GM18907 (cell line): ENCODE measurements around the gene TOGARAM2.

Experiments
- ATAC-seq: cut with Tn5 transposase; IDR thresholded peaks from one replicate; pipeline ENCODE4 v1.9.1; 2021; ENCODE audit warnings: mild to moderate bottlenecking, moderate library complexity; ENCODE audit not compliant: unreplicated experiment

The TOGARAM2 gene

DNA sequence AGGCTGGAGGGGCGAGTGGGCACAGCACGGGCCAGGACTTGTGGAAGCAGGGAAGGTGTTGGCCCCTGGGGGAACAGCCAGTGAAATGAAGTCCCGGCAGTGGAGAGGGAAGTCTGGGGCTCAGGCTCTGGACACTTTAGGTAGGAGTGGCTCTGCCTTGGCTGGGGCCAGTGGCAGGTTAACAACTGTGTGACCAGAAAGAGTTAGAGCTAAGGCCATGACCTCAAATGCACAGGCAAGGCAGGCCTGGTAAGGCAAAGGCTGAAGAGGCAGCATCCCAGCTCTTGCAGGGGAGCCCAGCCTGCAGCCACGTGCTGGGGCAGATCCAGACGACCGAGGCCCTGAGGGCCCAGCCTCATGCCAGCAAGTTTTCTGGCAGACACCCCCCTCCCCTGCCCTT lies 71.7 kb downstream of the TOGARAM2 start:
- ATAC-seq, result no peak

DNA sequence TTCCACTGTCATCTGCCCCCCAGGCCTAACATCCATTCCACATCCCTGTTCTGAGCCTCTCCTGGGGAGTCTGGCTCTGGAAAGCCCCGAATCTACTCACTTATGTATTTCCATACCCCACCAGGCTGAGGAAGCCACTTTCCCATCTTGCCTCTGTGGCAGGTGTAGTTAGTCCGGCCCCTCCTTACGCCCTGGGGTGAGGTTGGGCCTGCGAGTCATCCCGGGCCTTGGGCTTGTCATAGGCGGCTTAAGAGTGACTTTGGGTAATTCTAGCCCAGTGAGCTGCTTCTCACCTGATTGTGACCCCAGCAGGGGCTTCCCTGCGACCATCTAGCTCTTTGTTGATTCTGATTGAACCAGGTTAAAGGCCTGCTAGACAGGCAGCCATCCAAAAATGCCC lies 72.1 kb downstream of the TOGARAM2 start:
- no peak for ATAC-seq

DNA sequence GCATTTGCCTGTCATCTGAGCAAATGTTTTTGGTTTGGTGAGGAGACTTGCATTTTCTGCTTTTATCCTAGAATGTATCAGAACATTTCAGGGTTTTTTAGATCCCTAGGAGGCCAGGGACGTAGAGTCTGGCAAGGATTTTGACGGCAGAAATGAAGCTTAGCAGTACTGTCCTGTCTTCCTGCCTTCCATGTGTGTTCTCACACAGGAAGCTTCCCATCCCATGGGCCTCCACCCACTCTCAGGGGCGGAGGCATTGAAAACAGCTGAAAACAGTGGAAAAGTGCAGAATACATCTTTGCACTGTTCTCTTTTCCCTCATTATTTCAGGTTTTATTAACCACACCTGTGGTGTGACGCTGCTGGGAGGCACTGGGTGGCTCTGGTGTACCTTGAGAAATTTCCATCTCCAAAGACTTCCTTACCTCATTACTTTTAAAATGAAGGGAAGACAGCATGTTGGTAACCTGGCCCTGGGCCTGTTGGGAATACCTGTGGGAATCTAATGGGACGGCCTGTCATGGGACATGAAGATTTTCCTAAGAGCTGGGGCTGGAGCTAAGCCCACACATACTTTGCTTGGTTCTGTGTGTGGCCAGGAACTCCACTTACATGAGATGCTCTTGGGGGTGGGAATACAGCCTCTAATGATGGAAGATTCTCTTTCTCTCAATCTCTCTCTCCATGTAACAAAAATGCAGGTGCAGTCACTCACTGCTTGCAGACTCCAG lies 72.7 kb downstream of the TOGARAM2 start:
- no peak for ATAC-seq

DNA sequence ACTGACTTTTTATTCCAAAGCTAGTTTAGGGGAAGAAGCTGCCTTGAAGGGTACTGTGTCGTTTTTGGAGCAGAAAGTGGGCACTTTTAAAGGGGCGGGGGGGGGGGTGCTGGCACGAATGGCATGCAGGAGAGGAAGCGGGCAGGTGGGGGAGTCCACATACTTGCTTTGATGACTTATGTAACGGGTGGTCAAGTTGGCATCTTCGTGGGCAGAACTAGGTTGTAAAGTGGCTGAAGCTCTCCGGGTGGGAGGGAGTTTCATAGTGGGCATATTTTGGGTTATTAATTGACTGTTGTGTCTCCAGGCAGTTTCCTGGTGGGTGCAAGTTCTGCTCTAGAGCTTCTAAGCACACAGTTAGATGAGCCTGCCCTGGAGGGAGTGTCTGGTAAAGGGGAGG lies 73.3 kb downstream of the TOGARAM2 start:
- ATAC-seq, result no peak

DNA sequence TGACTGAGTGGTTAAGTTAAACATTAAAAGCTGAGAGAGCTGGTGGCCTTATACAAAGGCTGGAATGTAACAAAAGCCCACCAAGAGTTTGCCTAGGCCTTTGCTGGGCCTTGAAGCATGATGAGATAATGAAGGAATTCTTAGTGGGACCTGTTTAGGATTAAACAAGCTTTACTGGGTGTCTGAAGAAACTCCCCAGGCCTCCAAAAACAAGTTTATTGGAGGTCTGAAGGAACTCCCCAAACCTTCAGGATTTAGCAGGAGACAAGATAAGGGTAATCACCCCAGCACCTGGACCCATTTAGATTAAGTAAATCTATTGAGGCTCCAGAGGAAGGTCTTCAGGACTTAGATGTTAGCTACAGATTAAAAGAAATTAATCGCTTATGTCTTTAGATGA lies 74.5 kb downstream of the TOGARAM2 start:
- ATAC-seq, result no peak

DNA sequence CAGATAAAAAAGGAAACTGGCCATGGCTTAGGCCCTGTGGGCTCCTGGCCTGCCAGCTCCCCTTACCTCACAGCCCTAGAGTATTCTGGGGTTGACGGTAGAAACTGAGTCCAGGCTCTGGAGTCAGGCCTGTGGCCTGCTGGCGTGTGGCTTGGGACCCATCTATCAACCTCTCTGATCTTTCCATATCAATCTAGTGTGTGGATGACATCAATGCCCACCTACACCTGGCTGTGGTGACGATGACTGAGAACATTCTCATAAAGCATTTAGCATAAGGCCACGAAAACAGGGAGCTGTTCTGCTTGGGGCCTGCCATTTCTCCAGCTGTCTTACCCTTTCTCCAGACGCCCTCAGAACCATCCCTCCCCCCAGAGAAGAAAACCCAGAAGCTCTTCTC lies 75.4 kb downstream of the TOGARAM2 start:
- ATAC-seq, result no peak

DNA sequence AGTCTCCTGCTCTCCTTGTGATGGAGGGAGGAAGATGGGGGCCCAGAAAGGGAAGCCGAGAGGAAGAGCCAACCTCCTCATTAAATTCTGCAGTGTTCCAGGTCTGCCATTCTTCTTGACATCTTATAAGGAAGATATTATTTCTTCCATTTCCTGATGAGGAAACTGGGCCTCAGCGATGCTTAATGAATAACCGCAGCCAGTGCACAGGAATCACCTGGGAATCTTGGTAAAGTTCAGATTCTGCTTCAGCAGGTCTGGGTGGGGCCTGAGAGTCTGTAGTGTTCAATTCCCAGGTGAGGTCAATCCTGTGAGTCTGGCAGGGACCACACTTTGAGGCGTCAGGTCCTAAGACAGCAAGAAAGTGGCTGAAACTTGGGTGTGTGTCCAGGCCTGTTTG lies 75.9 kb downstream of the TOGARAM2 start:
- no peak for ATAC-seq

DNA sequence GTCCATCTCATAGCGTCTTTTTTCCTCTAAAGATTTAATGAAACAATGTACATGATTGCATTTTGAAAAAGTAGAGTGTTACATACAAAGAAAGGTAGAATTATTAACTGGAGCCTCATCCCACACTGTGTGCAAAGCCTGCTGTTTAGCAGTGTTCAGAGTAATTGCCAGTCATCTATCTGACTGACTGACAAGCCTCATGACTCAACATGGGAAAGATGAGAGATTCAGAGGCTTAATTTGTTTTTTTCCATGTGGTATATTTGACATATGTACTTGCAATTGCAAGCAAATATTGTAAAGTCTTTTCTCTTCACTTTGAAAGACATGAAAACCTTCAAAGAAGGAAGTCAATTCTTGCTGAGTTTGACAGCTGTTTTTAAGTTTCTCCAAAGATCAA lies 78.5 kb downstream of the TOGARAM2 start:
- no peak for ATAC-seq

DNA sequence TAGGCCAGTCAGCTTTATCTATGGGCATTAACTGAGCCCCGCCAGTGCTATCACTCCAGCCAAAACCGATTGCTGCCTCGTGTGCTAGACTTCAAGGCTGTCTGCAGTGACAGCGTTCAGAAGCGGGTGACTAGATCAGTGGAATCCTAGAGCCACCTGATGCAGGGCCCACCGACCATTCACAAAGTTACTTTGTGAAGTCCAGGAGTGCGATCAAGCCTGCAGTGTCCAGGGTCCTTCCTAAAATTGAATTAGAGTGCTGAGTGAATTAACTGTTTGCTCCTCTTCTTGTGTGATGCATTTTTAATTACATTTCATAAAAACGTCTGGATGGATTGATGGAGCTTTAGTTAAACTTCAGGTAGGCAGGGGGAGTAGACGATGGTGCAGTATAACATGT lies 79.3 kb downstream of the TOGARAM2 start:
- no peak for ATAC-seq

DNA sequence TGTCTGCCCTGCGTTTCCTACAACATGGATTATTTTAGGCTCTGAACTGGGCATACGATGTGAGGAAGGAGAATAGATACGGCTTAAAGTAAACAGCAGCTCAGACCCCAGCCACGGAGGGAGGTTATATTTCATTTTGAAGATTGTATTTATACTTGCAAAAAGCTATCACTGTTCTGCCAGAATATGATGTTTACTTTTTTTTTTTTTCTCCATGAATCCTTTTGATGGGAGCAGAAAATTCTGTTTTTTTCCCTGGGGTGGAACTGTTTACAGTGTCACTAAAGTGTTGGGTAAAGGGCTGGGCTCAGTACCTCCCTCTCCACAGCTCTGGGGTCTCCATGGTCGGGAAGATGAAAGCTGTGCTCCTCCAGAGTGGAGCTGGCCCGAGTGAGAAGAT lies 80.1 kb downstream of the TOGARAM2 start:
- ATAC-seq, result no peak

DNA sequence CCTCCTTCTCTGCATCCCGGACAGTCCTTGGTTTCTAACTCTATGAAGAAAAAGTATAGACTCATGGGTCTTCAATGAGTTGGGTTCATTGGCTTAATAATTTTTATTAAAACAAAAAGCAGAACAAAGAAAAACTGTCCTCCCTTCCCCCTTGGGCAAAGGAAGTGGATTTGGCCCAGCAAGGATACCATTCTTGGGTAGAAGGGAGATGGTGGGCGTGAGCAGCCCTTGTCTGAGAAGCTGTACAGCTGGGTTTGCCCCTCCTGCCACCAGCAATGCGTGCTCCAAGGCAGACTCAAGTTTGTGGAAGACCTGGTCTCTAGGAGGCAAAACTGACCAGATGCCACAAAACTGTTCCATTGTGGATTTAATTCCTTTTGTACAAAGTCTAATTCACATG lies 80.5 kb downstream of the TOGARAM2 start:
- no peak for ATAC-seq

DNA sequence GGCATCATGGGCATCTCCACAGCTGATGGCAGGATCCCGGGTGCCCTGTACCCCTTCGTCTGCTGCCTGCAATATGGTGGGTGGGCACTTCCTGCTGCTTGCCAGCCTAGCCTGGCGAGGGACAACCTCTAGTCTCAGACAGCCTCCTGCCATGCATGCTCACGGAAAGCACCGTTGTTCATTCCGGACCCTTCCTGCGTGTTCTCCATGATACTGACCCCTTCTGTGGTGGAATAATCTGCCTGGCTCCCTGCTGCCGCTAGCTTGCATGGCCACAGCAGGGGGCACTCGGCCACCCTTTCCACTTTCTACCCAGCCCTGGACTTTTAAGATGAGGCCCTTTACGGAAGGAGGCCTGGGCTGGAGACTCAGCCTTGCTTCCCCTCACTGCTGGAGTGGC lies 81.3 kb downstream of the TOGARAM2 start:
- ATAC-seq, result no peak

DNA sequence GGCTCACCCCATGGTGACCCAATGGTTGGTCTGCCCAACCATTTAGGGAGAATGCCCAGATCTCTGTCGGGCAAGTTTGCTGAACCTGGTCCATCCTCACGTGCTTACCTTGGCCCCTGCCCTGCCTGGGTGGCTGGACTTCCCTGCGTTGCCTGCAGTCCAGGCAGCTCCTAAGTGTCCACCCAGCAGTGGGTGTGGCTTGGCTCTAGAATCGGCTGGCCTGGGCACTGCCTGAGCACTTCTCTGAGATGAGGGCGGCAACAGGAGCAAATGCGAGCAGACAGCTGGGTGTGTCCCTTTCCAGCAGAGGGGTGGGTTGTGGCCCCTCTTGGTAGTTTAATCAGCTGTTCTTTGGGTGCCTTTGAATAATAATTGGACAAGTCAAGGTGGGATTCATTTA lies 82.0 kb downstream of the TOGARAM2 start:
- ATAC-seq, result no peak

DNA sequence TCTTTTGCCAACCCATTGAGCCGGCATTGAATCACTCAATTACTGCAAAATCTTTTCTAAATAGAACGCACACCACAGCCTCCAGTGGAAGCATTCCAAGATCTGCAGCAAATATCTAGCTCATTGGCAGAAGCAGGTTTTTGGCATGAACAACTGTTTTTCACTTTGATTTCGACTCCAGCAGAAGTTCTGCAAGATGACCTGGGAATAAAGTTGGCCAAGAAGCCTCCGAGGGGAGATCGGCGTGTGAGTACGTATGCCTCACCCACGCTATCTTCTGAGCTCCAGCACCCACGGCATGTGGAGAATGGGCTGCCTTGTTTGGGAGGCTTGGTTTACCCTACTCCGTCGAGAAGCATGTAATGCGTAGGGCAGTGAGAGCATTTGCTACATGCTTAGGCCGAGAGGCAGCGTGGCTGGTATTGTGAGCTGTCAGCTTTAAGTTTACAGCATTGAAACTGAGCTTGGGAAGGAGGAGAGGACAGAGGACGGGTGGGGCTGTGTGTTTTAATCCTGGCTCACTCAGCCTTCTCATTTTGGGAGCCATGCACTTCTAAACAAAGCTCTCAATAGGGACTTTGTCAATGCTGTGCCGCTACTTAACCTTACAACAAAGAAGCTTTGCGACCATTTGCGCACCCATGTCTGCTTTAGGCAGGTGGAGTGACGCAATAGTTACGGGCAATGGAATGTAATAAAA lies 82.7 kb downstream of the TOGARAM2 start:
- ATAC-seq, result no peak

DNA sequence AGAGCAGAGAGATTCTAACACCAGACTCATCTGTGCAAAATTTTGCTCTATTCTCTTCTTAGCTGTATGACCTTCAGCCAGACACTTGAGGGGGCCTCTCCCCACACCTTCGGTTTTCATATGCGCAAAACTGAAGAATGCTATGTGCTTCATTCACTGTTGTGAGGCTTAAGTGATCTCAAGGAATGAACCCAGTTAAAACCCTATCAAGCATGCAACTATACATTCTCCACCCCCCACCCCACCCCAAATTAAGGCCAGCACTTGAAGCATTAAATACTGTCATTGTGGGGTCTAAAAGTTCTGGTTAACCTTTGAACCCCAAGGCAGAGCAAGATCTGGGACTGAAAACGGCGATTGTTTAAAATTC lies 83.2 kb downstream of the TOGARAM2 start:
- ATAC-seq, result no peak

DNA sequence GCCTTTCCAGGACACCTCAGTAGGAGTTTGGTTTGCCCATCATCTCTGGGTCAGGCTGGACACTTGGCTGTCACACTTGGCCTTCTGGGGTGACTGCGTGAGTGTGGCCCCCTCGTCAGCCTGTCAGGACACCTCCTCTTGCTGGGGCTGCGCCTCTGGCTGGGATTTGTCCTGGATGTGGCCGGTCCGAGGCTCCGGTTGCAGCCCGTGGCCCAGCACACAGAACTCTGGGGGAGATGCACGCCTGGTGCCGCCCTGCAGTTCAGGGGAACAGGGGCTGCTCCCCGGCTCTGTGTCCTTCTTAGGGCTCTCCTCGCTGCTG lies 83.6 kb downstream of the TOGARAM2 start:
- ATAC-seq, result no peak

DNA sequence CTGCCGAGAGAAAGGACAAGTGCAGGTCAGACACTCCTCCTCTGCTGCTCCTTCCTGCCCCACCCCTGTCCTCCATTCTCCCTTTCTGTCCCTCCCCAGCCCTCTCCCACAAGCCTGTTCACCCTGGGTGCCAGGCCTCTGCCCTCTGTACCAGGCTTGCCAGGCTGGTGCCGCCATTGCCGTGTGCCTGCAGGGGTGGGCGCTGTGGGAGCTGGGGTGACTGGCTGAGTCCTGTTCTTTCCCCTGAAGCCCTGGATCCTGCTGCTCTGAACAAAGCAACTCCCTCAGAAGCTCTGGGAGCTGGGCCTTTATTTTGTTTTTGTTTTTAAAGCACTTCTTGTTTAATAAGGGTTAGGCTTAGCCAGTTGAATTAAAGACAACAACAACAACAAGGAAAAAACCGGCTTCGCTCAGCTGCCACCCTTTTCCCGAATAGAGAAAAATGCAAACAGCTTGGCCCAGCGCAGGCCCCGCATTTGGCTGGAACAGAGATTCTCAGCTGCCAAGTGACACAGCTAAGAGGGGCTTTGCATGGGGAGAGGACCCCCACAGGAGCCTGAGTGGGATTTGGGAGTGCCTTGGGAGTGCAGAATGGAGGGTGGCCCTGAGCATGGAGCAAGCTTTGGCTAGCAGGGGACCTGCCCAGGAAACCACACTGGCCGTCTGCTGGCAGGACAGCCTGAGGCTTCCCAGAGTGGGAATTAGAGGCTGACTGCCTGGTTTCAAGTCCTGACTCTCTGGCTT lies 84.1 kb downstream of the TOGARAM2 start:
- no peak for ATAC-seq

DNA sequence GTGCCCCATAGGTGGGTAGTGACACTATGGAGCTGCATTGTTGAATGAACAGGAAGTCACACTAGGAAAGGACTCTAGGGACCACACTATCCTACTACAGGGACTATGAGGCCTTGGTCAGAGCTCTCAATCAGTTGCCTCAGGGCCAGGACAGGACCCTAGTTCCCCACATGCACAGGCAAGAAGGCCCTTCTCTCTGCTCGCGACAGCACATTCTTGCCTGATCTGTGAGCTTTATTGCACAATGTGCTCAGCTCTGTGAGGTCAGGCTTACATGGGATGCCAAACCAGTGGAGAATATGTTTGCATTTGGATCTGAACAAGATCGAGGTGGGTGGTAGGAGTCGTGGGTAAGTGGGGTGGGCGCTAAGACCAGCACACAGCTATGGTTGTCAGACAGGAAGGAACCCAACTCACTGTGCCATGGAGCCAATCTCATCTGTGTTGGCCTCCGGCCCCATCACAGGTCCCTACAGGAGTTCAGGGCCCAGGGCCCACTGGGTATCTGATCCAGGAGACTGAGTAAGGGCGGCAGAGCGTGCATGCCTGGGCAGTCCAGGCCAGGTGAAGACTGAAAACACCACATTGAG lies 85.3 kb downstream of the TOGARAM2 start:
- no peak for ATAC-seq

DNA sequence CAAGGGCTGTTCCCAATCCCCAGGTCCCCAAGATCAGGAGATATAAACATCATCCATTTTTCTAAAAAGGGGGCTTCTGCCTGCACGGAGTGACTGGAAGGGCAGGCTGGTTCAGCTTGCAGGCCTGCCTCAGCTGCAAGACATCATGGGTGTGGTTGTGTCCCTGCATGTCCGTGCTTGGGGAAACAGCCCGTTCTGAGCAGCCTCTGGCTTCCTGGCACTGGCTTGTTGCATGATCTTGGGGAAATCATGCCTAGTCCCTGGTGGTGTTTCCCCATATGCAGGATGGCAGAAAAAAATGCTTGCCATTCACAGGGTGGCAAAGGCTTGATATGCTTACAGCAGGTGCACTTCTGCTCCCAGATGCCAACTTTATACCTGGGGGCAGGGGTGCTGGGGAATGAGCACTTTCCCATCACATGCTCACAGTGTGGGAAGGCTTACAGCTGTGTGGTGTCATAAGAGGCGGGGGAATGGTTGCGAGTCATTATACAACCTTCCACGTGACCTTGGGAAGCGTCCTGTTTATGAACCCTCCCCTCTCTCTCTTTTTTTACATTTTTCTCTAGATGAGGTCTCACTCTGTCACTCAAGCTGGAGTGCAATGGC lies 86.0 kb downstream of the TOGARAM2 start:
- ATAC-seq, result no peak

DNA sequence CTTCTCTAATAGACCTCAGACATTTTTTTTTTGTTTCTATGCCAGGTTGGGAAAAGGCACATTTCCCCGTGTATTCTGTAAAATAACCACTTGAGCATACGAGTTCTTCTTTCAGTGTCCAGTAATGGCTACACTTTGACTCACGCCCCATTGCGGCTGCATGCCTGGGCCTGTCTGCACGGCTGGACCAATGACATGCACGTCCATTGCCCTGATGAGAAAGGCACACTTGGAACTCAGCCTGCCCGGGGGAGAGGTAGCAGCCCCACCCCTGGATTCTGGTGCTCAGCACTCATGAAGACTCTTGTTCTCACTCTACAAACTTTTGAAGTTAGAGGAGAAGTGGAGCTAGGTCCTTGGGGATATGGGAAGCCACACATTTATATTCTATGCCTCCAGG lies 87.4 kb downstream of the TOGARAM2 start:
- no peak for ATAC-seq

DNA sequence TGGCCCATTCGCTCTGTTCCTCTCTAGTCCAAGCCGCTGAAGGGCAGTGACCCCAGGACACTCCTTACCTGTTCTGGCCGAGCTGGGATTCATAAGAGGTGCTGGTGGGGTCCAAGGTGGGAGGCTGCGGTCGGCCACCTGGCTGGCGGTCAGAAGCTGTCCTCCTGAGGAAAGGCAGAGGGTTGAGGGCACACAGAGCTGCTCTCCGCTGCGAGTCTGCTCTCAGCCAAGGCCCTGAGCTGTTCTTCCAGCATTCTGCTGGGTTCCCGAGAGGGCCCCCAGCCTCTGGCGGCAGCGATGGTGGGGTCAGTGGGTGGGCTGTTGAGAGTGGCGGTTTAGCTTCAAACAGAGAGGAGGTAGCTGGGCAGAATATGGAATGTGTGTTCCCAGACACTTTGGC lies 89.4 kb downstream of the TOGARAM2 start:
- ATAC-seq, result no peak
